NCI-H1694 (cell line): Measurements from ENCODE around the gene PLCB4.
A peak's percentile ranks its signal among the peaks of the same experiment; 100 is the strongest.

ENCODE experiments used
- DNase-seq: peaks from one replicate; lab custom pipeline; 2025; lab: John Stamatoyannopoulos, UW

Gene PLCB4

DNA sequence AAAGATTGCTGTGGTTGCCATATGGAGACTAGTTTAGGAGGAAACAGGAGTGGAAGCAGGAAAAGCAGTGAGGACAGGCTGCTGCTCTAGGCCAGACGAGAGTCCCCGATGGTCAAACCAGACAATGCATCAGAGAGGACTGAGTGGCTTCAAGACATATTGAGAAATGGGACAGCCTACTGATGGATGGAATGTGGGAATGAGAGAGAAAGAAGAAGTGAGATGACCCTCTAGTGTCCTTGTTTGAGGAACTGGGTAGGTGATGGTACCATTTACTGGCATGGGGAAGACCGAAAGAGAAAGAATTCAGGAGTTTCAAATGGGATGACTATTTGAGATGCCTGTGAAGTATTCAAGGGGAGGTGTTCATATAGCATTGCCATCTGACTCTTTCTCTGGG is 333.7 kb downstream of the PLCB4 start:
- no peak for DNase-seq

DNA sequence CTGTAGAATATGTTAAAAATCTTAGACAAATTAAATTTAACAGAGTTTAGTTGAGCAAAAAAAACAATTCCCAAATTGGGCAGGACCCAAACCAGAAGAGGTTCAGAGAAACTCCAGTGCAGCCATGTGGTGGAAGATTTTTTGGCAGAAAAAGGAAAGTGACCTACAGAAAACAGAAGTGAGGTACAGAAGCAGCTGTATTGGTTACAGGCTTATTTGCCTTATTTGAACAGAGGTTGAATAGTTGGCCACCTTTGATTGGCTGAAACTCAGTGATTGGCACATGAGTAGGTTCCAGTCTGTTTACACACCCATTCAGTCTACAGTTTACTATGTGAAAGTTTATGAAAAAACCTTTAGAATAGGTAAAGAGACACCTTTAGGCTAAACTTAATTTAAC is 334.6 kb downstream of the PLCB4 start:
- no peak for DNase-seq

DNA sequence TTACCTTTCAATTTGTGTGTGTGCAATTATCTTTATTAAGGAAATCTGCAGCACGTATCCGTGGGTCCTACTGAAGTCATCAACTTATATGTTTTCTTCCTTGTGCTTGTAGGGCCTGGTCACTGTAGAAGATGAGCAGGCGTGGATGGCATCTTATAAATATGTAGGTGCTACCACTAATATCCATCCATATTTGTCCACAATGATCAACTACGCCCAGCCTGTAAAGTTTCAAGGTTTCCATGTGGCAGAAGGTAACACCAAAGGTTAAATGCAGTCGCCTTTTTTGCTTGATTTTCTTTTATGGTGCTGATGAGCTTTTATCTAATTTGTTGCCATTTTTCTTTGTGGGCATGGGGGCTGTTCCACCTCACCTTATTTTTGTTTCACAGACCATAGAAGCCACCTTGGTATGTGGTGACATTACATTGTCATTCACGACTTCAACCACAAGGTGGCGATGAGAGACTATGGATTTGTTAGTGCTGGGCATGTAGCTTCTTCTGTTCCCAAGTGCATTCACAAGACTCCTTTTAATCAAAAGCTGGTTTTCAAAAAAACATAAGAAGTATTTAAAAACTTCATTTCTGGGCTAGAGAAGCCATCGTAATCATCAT is 339.0 kb downstream of the PLCB4 start:
- peak; percentile 61 for DNase-seq

DNA sequence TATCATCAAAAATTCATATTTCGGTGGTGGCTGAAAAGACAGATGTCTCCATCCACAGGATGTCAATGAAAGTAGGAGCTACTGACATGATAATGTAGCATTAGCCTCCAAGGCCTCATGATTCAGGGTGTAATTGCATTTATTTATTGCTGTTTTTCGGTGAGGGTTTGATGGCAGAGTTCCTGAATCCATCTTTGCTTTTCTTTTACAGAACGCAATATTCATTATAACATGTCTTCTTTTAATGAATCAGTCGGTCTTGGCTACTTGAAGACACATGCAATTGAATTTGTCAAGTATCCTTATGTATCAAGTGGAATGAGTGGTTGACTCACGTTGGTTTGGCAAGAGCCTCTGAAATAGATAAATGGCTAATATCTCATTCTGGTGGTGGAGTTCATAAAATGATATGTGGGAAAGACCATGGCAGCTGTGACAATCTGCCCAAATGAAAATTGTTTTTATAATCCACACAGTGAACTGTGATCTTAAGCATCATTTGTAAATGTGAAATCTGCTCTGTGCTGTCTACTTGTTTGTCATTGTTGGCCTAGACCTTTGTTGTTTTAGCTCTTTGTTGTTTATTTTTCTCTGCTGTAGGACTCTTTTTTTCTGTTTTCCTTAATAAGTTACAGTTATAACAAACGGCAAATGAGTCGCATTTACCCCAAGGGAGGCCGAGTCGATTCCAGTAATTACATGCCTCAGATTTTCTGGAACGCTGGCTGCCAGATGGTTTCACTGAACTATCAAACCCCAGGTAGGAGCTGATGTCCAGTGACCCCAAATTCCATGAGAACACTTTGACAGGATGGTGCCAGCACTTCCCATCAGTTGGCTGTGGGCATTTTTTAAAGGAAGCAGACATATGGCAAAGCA is 339.8 kb downstream of the PLCB4 start:
- DNase-seq: no peak

DNA sequence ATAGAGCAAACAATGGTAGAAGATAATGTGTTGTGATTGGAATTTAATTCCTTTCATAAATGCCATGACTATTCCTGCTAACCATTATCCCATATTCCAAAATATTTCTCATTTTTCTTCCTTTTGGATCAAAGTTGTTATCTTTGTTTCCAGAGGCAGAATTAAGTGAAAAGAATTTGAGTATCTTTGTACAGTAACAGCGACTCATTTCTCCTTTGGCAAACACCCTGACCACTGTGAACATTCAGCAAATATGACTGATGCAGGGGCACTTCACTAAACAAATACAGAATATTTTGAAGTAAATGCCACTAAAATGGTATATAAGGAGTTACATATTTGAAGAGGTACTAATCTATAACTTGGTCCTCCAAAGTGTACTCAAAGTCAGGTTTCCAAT is 340.5 kb downstream of the PLCB4 start:
- DNase-seq: no peak

DNA sequence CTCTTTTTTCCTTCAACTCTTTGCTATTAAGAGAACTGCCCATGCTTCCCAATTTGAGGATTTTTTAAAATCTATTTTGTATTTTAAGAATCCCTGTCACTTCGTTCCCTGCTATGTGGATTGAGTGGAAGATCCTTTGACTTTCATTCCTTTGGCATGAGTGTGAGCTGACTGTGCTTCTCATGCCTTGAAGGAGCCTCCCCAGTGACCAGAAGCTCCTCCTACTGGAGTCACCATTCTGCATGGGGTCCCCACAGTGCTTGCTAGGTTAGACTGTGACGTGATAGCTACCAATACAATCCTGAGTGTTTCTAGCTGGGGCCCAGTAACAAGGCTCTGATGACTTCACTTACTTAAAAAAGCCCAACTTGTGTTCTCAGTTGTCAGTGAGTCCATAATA is 341.1 kb downstream of the PLCB4 start:
- no peak for DNase-seq

DNA sequence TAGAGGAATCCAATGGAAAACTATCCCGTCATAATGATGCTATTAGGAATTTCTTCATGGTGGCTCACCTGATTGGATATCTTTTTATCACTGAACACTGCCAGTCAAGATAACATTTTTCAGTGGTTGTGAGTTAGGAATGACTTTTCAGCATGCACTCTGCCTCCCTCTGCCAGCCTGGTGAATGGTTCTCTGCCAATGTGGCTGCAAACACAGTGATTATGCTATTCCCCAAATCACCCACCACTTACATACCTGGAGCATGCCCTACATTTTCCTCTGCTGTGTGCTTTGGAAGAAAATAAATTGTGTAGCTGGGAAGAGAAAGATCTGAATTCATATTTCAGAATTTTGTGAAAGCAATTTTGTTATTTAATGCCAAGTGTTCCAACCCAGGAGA is 342.9 kb downstream of the PLCB4 start:
- DNase-seq: no peak

DNA sequence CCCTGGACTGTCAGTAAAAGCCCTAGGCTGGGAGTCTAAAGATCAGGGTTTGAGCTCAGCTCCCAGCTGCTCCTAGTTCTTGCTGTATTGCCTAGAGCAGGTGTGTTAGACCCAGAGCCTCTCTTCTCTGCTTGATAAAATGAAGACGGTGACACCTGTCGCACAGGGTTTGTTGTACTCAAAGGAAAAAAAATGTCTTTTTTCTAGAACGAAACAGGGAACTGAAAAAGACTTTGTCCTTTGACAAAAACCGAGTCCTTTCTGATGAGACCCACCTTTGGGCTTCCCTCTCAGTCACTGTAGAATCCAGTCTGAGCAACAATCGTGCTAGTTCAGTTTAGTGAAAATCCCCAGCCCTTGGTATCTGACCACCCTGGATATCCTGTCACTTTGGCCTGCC is 343.4 kb downstream of the PLCB4 start:
- DNase-seq: no peak

DNA sequence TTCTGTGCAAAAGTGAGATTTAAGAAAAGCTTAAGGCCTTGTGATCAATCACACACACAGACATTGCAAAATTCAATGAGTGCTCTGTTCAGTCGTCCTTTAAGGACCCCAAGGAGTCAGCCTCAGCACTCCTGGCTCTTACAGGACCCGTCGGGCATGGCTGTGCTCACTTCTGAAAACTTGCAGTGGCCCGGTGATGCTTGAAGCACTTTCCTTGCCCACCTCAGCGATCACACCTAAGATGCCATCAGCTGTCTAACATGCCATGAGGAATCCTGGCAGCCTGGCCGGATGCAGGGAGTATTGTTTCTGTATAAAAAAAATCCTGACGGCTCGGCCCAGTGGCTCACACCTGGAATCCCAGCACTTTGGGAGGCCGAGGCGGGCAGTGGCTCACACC is 344.1 kb downstream of the PLCB4 start:
- DNase-seq: no peak

DNA sequence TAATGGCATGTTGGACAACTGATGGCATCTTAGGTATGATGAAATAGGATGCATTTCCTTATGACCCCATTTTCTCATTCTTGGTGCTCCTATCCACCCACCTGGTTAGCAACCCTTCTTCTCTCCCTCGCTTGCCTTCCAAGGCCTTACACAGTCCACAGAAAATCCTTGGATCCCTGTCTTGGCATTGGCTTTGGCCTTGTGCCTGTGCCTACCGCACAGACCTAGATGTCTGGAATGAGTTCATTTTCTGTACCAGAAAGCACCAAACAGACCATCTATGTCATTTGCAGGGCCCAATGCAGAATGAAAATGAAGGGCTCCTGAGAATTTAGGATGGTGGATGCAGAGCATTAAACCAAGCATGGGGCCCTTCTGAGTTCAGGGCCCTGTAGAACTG is 346.5 kb downstream of the PLCB4 start:
- no peak for DNase-seq

DNA sequence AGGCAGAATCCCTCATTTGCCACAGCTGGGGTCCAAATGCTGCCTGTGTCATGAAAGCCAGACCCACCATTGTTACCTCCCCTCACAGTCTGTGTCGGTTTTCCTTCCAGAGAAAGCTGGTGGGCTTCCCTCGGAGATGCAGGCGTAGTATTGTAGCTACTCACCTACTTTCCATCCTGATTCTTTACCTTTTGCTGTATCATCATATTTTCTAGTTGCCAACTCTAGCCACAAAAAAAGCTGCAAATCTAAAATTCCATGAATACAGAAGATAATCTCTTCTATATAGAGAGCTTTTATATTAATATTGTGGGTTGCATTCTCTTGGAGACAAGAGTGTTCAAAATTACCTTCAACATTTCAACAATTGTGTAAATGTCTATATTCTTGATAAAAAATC is 347.5 kb downstream of the PLCB4 start:
- DNase-seq: no peak

DNA sequence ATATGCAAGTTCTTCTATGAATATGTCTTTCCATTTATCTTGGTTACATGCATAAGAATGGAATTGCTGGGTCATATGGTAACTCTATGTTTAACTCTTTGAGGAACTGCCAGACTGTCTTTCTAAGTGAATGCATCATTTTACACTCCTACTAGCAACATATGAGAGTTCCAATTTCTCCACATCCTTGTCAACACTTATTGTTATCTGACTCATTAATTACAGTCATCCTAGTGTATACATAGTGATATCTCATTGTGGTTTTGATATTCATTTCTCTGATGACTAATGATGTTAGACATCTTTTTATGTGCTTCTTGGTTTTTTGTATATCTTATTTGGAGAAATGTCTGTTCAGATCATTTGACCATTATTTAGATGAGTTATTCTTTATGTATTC is 348.8 kb downstream of the PLCB4 start:
- DNase-seq: no peak

DNA sequence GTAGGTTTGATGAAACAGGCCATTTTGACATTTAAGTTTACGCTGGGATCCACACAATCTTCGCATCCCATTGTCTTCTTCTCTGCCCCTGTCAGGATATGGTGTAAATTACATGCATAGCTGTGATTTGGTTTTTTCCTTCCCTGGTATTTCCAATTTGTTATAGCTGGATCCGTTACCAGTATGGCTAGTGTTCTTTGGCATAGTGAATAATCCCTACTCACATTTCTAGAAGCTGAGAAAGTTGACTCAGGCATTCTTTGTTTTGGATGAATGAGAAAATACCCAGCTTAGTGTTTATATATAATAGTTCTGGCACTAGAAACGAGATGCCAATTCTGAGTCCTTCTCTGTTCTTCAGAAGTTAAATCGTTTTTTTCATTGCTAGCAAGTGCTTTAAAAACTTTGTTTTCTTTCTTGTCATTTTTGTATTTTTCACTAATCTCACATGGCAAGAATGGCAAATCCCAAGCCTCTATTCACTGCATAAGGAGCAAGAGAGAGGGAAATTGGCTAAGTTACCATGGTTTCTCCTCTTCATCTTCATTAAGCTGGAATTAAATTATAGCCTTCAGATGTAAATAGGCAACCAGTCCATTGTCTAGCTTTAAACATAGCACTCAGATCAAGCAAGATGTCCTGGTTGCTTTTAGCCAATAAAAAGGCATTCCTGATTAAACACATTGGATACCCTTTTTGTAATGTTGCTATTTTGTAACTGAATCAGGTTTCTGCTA is 353.6 kb downstream of the PLCB4 start:
- no peak for DNase-seq

DNA sequence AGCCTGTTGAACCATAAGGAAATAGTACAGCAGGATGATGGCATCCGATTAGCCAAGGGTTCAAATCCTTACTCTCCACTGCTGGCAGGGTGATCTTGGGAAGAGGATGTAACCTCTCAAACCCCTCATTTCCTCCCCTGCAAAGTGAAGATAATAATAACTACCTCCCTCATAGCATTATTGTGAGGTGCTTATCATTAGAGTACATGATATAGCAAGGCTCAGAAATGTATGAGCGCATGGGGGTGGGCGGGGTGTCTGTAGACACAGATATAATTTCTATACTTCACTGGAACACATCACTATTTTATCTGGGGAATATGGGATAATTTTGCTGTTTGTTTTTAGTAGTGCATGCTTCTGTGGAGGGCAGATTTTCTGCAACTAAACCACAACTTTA is 355.7 kb downstream of the PLCB4 start:
- no peak for DNase-seq

DNA sequence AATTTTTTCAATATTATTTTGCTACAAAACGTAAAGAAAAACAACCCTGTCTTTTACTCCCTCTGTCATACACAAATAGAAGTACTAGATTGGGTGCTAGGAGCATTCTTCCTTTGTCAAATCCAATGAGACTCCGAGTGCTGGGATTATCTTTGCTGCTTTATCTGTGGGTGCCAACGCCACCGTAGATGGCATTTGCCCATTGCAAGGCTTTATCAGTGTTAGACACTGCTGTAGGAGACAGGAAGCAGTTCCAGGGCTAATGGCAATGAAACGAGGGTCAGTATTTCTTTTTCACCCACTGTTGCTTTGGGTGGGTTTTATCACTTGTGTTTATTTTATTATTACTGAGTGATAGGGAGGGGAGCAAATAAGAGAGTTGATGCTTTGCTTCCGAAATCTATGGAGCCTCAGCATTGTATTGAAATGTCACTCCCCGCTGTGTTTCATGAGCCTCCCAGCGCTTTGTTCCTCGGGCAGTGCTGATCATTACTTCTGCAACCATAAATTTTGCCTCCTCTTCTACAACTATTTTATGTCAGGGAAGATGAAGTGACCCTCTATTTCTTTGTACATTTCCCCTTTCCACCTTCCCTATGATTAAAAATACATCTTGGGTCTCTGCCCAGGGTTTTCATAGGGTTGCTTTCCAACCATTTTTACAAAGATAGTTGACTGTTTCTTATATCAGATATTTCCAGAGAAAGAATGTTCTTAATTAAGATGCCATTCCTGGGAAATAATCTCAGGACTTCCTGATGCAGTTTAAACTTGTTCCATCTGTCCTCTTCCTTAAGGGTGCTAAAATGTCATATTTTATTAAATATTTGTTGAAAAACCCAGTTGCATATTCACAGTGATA is 358.8 kb downstream of the PLCB4 start:
- DNase-seq: no peak

DNA sequence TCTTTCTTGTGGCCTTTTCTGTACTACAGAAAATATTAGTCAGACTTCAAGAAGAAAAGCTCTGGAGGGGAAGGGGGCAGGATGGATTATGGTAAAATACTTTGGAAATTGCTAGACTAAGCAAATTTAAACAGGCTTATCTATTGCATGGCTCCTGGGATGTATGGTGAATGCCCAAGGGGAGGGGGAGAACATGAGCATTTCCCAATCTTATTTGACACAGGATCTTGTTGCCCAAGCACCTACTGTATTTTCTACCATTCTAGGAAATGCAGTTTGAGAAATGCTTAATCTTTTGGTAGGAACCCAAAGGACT is 359.4 kb downstream of the PLCB4 start:
- no peak for DNase-seq

DNA sequence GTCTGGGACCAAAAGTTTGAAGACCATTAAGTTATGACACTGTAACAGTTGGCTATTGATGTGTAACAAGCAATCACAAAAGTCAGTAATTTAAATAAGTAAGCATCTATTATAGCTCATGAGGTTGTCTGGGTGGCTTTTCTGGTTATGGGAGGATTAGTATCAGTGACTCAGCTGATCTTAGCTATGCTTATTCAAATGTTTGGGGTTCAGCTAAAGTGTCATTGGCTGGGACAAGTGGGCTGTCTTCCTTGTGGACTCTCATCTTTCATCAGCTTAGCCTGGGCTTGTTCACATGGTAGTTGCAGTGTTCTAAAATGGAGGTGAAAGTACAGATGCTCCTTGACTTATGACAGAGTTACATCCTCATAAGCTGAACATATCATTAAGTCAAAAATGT is 370.9 kb downstream of the PLCB4 start:
- DNase-seq: no peak

DNA sequence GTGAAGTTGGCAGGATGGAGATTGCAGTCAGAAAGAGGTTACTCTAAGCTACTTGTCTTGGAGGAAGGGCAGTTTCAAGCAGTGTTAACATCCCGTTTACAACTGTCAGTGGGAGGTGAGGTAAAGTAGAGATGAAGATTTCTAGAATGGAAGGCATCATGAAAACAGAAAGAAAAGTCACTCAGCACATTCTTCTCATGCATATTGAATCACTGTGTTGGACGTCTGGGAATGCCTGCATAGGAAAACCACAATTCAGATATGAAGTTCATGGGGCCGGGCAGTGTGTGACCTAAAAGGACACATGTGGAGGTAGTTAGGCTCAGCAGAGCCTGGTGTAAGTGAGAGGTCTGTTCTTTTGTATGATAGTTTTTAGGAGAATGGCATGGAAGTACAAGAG is 372.0 kb downstream of the PLCB4 start:
- DNase-seq: no peak

DNA sequence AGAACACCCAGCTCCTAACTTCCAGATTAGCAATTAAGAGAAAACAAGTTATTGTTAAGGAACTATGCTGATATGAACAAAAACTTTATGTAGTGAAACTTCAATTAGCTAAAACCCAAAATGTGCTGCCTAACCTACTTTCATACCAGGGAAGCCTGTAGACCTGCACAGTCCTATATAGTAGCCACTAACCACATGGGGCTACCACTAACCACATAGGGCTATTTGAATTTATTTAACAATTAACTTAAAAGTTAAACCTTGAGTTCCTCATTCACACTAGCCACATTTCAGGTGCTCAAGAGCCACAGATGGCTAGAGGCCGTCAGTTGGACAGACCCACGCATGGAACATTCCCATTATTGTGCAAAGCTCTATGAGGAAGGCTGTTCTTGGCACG is 373.1 kb downstream of the PLCB4 start:
- DNase-seq: no peak

DNA sequence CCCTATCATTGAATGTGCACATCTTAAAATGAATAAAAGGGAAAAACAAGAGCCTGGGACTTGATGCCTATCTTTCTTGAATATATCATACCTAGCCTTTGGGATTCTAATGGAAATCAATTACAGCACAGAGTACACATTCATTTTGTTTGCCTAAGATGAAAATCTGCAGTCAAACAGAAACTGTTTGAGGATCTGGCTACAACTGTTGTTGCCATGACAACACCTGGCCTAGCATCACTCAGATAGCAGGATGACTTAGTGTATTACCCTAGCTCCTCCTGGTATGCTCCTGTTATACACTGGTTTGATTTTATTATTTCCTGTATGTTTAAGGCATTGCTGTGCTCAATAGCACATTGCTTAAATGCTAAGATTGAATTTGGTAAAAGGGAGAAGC is 374.0 kb downstream of the PLCB4 start:
- DNase-seq: peak; percentile 7

DNA sequence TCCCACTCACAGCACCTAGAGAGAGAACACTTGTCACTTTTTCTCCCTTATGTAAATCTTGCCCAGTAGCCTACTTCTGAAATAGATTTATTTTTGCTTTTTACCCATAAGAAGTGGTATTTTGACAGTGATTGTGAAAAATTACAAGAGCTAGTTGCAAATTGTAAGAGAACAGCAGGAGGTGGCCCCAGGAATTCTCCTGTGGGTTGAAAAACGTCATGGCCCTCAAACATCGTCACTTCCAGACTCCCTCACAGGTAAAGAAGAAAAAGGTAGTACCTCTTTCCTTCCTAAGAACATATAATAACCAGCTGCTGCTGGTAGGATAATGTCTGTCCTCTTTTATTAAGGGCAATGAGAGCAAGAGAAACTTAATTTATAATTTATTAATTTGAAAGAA is 376.0 kb downstream of the PLCB4 start:
- DNase-seq: no peak

DNA sequence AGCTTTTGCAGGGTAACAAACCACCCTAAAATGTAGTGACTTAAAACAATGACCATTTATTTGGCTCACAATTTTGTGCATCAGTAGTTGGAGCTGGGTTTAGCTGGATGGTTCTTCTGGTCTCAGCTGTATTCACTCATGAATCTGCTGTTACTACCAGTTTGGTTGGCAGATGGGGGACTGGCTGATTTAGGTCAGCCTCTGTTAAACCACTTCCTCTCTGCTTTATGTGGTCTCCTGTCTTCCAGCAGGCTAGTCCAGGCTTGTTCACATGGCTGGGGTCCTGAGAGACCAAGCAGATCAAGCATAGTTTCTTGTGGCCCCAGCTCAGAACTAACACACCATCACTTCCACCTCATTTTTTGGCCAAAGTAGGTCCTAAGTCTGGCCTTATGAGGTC is 378.3 kb downstream of the PLCB4 start:
- DNase-seq: no peak
